Right atrium auricular region (tissue), 2 donors: Measurements from ENCODE around the gene ZNF844. TPM values are rescaled to one million over a fixed set of nuclear protein-coding genes. Genes with fewer than 3 reads are reported as not detected.
A peak's percentile ranks its signal among the peaks of the same experiment; 100 is the strongest.

Experiments used
- DNase-seq: peaks from one replicate; pipeline ENCODE4 v3.0.0-alpha.2; 2019; ENCODE audit warnings: low spot score
- H3K27ac ChIP-seq, 2 donors: fragments of 200-600 bp; sonication (generic); 1 replicate in 1 of 2; 2 replicates in 1 of 2; pipeline ENCODE4 v1.5.1; 2016 to 2019
- H3K27me3 ChIP-seq, 2 donors: fragments of 200-600 bp; sonication (generic); one replicate each; pipeline versions ENCODE4 v1.5.1 to v1.6.0; 2017 to 2019
- H3K36me3 ChIP-seq: fragments of 200-600 bp; sonication (generic); one replicate; pipeline ENCODE4 v1.5.1; 2016
- H3K4me1 ChIP-seq, 2 donors: fragments of 200-600 bp; sonication (generic); one replicate each; pipeline versions ENCODE4 v1.5.1 to v1.6.0; 2017 to 2019
- H3K4me3 ChIP-seq, 2 donors: fragments of 200-600 bp; sonication (generic); 1 replicate in 1 of 2; 2 replicates in 1 of 2; pipeline ENCODE4 v1.5.1; 2017 to 2019; ENCODE audit warnings: mild to moderate bottlenecking in 1 of 2, moderate library complexity in 1 of 2
- H3K9me3 ChIP-seq, 2 donors: fragments of 200-600 bp; sonication (generic); one replicate each; pipeline ENCODE4 v1.5.1; 2019
- CTCF ChIP-seq, 2 donors: fragments of 200-600 bp; sonication (generic); IDR thresholded peaks; one replicate each; pipeline ENCODE4 v1.5.1; 2019; ENCODE audit warnings: antibody characterized with exemption in 2 of 2
- total RNA-seq, 2 donors: library from RNA; depleted of rRNA; stranded (reverse); fragments of >200 nt; gene quantifications; one replicate each; pipeline ENCODE4 v1.1.0, GENCODE V29; 2016

Gene ZNF844
- total RNA-seq, 2 donors from 2014 or later: 6.2 to 10.8 TPM

DNA sequence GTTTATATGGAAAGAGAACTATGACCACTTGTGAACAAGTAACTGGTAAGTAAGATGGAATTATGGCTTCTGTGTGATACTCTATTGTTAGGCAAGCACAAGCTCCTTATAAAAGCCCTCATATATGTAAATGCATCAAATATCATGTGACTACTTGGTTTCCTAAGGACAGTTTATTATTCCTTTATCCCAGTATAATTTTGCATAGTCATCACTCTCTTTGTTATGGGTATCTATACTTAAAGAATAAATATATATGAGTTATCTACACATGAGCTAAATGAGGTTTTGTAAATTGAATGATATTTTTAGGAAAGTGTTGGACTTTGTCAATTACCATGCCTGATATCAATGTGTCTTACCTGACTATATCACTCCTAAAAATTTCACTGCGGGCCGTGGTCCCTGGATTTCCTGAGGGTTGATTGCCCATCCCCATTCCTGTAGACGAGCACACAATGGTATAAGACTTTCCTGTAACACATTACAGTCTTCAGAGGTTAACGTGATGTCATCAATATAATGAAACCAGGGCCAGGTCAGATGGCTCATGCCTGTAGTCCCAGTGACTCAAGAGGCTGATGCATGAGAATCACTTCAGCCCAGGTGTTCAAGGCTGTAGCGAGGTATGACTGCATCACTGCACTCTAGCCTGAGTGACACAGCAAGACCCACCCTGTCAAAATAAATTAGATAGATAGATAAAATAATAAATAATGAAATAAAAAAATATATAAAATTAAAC is 20.7 kb downstream of the ZNF844 start:
- Histone ChIP-seq H3K27ac (no peak overlapping the region), H3K9me3 (peaks cover 0 to 22% of the 10 kb centered on the region in 2 donors), H3K36me3 (no peaks in the 10 kb centered on the region), H3K4me1 (no peaks in the 10 kb centered on the region), H3K4me3 (no peak overlapping the region), H3K27me3 (no peaks in the 10 kb centered on the region)
- no peak for DNase-seq
- TF ChIP-seq CTCF (IDR thresholded peaks at IDR 0.05): no peak

- Histone ChIP-seq H3K36me3 (no peaks in the 10 kb centered on the region), H3K4me3 (no peak overlapping the region), H3K27me3 (no peaks in the 10 kb centered on the region), H3K27ac (no peak overlapping the region), H3K4me1 (peaks cover 0 to 8% of the 10 kb centered on the region in 2 donors), H3K9me3 (no peaks in the 10 kb centered on the region)
- peak; percentile 35 to 72 for TF ChIP-seq CTCF (IDR thresholded peaks at IDR 0.05)
- DNase-seq: peak; percentile 62
Observed at GRCh38 chr19:12090807-12091206, 26.3 kb downstream of the ZNF844 start.

DNA sequence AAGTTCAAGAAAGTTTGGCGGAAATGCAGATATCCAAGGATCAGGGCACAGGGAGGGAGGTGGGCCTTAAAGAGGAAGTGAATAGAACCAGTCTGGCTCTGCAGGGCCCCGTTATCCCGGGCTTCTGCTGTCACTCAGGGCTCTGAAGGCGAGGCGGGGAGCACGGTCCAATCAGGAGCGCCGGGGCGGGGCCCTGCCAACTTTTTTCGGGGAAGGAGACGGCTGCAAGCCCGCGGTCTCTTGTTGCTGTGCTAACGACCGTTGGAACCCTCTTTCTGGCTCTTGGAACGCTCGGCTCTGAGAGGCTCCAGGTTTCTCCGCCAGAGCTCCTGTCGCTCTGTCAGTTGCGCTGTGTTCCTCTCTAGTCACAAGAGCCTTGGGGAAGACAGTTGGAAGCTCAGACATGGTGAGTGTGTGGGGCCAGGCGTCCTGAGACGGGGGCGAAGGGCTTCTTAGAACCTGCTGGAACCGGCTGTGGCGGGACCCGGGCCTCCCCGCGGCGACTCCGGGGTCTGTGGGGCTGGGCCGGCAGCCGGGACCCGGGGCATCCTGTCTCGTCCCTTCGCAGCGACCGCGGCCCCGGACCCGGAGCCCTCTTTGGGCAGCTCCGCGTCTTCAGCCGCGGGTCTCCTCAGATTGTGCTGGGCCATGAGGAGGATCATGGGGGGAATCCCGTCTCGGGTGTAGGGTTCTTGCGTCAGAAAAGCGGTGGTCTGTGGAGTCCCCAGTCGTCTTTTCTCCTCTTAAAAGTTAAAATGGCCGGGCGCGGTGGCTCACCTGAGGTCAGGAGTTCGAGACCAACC is 27.7 kb downstream of the ZNF844 start:
- peak overlapping the region; percentile 53 to 76 for H3K4me3 ChIP-seq
- no peaks in the 10 kb centered on the region for H3K36me3 ChIP-seq
- no peaks in the 10 kb centered on the region for H3K9me3 ChIP-seq
- H3K4me1 ChIP-seq: peaks cover 0 to 8% of the 10 kb centered on the region in 2 donors
- no peak for TF ChIP-seq CTCF (IDR thresholded peaks at IDR 0.05)
- no peaks in the 10 kb centered on the region for H3K27me3 ChIP-seq
- H3K27ac ChIP-seq: peak overlapping the region; percentile 57 to 75
- DNase-seq: peak; percentile 87

DNA sequence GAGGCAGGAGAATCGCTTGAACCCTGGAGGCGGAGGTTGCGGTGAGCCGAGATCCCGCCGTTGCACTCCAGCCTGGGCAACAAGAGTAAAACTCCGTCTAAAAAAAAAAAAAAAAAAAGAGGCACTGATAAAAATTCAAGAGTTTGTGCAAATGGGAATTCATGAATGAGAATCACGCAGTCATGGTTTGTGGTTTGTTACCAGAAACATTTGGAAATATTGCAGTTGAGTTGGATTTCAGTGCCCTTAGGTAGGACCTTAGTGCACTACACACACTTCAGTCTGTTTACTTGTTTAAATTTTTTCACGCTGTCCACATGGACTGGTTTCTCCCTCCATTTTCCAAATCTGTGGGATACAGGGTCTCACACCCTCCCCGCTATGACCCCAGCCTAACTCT is 28.4 kb downstream of the ZNF844 start:
- TF ChIP-seq CTCF (IDR thresholded peaks at IDR 0.05): no peak
- Histone ChIP-seq H3K27me3 (no peaks in the 10 kb centered on the region), H3K4me3 (peak overlapping the region; percentile 53 to 76), H3K9me3 (no peaks in the 10 kb centered on the region), H3K4me1 (peaks cover 0 to 8% of the 10 kb centered on the region in 2 donors), H3K27ac (peak overlapping the region in 1 of 2 donors; percentile 75), H3K36me3 (no peaks in the 10 kb centered on the region)
- no peak for DNase-seq

DNA sequence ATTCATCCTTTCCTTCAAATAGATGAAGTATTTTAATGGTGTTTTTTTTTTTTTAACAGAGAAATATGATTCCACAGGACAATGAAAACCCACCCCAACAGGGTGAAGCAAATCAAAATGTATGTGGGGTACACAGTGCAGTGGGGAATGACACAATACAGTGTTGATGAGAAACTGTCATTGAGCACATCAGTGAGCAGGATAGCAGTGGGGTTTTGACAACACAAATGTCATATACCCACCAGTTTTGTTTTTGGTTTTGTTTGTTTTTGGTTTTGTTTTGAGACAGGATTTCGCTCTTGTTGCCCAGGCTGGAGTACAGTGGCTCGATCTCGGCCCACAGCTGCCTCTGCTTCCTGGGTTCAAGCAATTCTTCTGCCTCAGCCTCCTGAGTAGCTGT is 29.2 kb downstream of the ZNF844 start:
- Histone ChIP-seq H3K27me3 (no peaks in the 10 kb centered on the region), H3K9me3 (no peaks in the 10 kb centered on the region), H3K4me1 (peaks cover 0 to 8% of the 10 kb centered on the region in 2 donors), H3K27ac (no peak overlapping the region), H3K4me3 (no peak overlapping the region), H3K36me3 (no peaks in the 10 kb centered on the region)
- no peak for TF ChIP-seq CTCF (IDR thresholded peaks at IDR 0.05)
- no peak for DNase-seq
